ENCODE results near the gene DHCR7.

Gene DHCR7

DNA sequence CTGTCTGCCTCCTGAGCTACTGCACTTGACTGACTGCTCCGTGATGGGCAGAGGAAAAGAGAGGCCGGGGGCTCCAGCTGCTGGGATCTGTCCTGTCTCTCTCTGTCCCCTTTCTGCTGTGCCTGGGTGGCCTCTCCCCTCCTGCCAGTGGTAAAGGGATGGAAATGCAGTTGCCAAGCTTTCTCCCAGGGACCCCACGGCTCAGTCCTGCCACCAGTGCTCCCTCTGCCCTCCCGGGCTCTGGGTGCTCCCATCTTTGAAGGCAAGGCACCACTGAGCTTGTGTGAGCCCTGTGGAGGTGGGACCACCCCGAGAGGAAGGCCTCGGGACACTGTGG is 36.8 kb upstream of the DHCR7 start:
- in situ Hi-C loops (cut with HindIII; ENCODE audit: low sequenced_read_pairs), result no loop called here

DNA sequence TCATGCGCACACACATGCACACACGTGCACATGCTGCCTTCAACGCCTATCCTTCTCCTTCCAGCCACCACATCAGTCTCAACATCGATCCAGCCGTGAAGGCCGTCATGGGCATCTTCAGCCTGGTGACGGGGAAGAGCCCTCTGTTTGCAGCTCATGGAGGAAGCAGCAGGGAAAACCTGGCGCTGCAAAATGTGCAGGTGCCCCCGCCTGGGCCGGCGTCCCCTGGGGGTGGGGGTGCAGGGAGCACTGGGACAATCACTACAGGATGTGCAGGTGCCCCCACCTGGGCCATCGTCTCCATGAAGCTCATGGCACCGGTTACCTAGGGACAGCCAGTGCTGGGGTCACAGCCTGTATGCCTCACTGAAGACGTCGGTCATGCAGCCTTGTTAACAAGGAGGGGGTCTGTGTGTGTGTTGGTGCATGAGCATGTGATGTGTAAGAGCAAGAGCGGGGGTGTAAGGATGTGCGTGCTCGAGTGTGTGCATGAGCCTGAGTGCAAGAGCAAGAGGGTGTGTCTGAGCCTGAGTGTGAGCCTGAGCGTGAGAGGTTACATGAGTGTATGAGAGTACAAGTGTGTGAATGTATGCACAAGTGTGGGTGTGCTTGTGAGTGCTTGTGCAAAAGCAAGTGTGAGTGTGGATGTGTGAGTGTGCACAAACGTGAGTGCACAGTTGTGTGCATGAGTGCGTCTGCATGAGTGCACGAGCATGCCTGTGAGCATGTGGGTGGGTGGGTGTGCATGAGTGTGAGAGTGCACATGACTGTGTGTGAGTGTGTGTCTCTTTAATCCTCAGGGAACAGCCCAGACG is 36.3 kb upstream of the DHCR7 start:
- in situ Hi-C loops (cut with HindIII; ENCODE audit: low sequenced_read_pairs), result no loop called here
- no peak for DNase-seq (ENCODE audit: low read depth, low spot score)
- no peak overlapping the region for H3K4me3 ChIP-seq (ENCODE audit: low read depth, low read length)
- TF ChIP-seq, protein P1, sequence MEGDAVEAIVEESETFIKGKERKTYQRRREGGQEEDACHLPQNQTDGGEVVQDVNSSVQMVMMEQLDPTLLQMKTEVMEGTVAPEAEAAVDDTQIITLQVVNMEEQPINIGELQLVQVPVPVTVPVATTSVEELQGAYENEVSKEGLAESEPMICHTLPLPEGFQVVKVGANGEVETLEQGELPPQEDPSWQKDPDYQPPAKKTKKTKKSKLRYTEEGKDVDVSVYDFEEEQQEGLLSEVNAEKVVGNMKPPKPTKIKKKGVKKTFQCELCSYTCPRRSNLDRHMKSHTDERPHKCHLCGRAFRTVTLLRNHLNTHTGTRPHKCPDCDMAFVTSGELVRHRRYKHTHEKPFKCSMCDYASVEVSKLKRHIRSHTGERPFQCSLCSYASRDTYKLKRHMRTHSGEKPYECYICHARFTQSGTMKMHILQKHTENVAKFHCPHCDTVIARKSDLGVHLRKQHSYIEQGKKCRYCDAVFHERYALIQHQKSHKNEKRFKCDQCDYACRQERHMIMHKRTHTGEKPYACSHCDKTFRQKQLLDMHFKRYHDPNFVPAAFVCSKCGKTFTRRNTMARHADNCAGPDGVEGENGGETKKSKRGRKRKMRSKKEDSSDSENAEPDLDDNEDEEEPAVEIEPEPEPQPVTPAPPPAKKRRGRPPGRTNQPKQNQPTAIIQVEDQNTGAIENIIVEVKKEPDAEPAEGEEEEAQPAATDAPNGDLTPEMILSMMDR (IDR thresholded peaks at IDR 0.05; ENCODE audit: low read depth, low read length), result no peak

More for the DNA sequence above, 36.8 kb upstream of the DHCR7 start:
- TF ChIP-seq, protein P1 (IDR thresholded peaks at IDR 0.05; ENCODE audit: low read depth, low read length), result no peak
- no peak overlapping the region for H3K4me3 ChIP-seq (ENCODE audit: low read depth, low read length)
- DNase-seq (ENCODE audit: low read depth, low spot score), result no peak

DNA sequence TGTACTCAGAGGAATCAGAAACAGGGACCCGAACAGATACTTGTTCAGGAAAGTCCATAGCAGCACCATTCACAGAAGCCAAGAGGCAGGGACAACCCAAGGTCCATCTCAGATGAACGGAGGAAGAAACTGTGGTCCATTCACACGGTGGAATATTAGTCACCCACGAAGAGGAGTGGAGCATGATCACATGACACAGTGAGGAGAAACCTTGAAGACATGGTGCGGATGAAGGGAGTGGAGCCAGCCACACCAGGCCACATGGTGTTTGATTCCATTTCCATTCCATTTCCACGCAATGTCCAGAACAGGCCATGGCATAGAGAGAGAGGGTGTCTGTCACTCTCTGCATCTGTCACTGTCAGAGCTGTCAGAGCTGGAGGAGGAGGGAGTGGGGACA is 35.5 kb upstream of the DHCR7 start:
- in situ Hi-C loops (cut with HindIII; ENCODE audit: low sequenced_read_pairs), result no loop called here
- no peak overlapping the region for H3K4me3 ChIP-seq (ENCODE audit: low read depth, low read length)
- no peak for DNase-seq (ENCODE audit: low read depth, low spot score)
- TF ChIP-seq, protein P1 (IDR thresholded peaks at IDR 0.05; ENCODE audit: low read depth, low read length), result no peak

DNA sequence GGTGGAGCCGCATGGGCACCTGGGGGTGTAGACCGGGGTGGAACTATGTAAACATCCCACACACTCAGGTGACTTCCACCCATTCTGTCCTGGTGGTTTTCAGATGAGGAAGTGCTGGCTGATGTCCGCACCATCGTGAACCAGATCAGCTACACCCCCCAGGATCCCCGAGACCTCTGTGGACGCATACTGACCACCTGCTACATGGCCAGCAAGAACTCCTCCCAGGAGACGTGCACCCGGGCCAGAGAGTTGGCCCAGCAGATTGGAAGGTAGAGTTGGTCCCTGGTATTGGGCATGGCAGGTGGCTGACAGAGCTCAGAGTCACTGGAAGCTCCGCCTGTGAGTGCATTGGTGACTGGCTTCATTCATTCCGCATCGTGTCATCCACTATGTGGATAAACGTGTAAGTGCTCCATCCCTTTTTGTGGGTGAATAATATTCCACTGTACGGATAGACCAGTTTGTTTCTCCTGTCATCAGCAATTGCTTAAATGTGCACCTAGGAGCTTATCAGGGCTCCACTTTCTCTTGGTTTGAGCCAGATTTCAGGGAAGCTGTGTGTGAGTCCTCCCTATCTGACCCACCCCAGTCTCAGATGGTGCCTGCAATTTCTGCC is 34.7 kb upstream of the DHCR7 start:
- H3K4me3 ChIP-seq (ENCODE audit: low read depth, low read length), result no peak overlapping the region
- in situ Hi-C loops (cut with HindIII; ENCODE audit: low sequenced_read_pairs), result no loop called here
- no peak for DNase-seq (ENCODE audit: low read depth, low spot score)
- TF ChIP-seq, protein P1 (IDR thresholded peaks at IDR 0.05; ENCODE audit: low read depth, low read length), result no peak

DNA sequence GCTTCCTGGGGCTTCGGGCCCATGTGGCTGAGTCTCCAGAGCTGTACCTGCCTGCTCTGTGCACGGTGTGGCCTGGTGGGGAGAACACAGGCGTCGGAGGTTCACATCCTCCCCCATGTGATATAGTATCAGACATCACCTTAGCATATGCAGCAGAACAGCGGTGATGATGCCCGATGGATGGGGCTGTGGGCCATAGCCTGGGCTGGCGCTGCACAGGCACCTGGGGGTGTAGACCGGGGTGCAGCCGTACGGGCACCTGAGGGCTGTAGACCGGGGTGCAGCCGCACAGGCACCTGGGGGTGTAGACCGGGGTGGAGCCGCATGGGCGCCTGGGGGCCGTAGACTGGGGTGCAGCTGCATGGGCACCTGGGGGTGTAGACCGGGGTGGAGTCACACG is 34.0 kb upstream of the DHCR7 start:
- in situ Hi-C loops (cut with HindIII; ENCODE audit: low sequenced_read_pairs), result no loop called here
- H3K4me3 ChIP-seq (ENCODE audit: low read depth, low read length), result no peak overlapping the region
- DNase-seq (ENCODE audit: low read depth, low spot score), result no peak
- TF ChIP-seq, protein P1 (IDR thresholded peaks at IDR 0.05; ENCODE audit: low read depth, low read length), result no peak

DNA sequence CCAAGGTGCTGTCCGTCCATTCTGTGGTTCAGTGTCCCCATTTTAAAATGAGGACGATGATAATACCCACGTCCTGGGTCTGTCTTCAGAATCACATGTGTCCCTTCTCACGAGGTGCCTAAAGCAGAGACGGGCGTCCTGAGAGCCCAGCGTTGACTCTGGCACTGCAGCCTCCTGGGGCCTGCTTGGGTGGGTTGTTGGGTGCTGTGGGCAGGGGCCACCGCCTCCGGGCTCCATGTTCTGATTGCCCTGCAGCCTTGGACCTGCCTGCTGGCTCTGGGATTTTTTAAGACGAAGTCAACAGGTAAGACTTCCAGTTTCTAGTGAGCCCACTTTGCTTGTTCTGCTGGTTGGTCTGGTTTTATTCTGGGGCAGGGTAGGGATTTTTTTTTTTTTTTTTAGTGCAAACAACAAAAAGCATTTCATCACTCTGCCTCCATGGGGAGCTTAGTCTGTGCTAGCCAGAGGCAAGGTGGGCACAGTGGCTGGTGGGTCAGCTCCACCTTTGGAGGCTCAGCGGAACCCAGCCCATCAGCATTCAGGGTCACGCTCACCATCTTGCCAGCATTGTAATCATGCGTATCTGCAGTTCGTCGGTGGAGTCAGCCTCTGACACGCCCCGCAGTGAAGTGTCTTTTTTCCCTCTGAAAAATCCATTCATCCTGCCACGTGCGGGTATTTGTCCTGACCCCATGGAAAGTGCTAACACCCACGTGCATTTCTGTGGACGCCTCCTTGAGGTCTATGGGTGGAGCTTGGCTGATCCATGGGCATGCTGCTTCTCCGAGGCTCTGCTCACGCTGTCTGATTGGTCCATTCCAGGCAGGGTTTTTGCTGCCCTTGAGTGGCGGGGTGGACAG is 33.1 kb upstream of the DHCR7 start:
- TF ChIP-seq, protein P1 (IDR thresholded peaks at IDR 0.05; ENCODE audit: low read depth, low read length), result no peak
- in situ Hi-C loops (cut with HindIII; ENCODE audit: low sequenced_read_pairs), result no loop called here
- H3K4me3 ChIP-seq (ENCODE audit: low read depth, low read length), result no peak overlapping the region
- DNase-seq (ENCODE audit: low read depth, low spot score), result no peak

Measured in astrocyte of the spinal cord (primary cell).